ENCODE measurements around the gene DOP1B.

Gene DOP1B

DNA sequence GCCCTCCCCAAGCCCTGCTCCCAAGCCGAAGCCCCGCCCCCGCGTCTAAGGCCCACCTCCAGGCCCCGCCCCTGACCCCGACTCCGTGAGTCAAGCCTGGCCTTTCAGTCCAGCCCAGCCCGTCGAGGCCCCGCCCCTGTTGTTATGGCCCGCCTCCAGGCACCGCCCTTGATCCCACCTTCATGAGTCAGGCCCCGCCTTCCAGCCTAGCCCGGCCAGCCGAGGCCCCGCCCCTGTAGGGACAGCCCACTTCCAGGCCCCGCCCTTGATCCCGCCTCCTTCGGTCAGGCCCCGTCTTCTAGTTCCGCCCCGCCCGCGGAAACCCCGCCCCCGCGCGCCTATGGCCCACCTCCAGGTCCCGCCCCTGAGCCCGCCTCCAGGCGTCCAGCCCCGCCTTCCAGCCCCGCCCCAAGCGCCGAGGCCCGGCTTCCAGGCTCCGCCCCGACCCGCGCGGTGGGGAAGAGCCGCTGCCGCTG lies 247 bp upstream of the DOP1B start:
- peak overlapping the region; percentile 60 for H3K9ac ChIP-seq (ENCODE audit: low read length)

DNA sequence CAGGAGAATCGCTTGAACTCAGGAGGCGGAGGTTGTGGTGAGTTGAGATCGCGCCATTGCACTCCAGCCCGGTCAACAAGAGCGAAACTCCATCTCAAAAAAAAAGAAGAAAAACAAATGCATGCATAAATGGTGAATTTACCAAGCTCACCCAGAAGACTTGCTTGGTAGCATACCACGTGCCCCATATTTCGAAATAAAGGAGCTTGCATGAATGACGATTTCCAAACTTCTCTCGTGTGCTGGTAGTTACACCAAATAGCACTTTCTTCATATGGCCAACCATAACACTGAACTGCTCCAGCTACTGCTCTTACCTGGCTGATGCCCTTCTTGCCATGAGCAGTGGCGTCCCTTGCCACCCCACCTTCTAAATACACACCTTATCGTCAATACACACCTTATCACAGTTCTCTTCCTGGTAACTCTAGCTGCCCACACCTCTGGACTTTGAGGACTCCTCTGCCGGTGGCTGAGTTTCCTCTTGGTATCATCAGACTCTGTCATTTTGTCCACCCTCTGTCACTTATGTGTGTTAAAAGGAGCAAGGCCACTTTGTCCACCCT lies 2.8 kb downstream of the DOP1B start:
- no peak overlapping the region for H3K27ac ChIP-seq (ENCODE audit: low read depth, low read length)
- TF ChIP-seq EZH2phosphoT487 (conservative IDR thresholded peaks at IDR 0.05; ENCODE audit: low read length) = no peak
- TF ChIP-seq, protein P1, sequence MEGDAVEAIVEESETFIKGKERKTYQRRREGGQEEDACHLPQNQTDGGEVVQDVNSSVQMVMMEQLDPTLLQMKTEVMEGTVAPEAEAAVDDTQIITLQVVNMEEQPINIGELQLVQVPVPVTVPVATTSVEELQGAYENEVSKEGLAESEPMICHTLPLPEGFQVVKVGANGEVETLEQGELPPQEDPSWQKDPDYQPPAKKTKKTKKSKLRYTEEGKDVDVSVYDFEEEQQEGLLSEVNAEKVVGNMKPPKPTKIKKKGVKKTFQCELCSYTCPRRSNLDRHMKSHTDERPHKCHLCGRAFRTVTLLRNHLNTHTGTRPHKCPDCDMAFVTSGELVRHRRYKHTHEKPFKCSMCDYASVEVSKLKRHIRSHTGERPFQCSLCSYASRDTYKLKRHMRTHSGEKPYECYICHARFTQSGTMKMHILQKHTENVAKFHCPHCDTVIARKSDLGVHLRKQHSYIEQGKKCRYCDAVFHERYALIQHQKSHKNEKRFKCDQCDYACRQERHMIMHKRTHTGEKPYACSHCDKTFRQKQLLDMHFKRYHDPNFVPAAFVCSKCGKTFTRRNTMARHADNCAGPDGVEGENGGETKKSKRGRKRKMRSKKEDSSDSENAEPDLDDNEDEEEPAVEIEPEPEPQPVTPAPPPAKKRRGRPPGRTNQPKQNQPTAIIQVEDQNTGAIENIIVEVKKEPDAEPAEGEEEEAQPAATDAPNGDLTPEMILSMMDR (IDR thresholded peaks at IDR 0.05; ENCODE audit: insufficient read depth, low read length, poor library complexity, severe bottlenecking) = no peak
- H3K9me2 ChIP-seq (replicated peaks; ENCODE audit: insufficient read depth, low read length) = no peaks in the 10 kb centered on the region
- no peaks in the 10 kb centered on the region for H3K9me3 ChIP-seq (ENCODE audit: insufficient read depth, low read length)
- H4K20me1 ChIP-seq (ENCODE audit: low read depth, low read length) = no peaks in the 10 kb centered on the region
- no peaks in the 10 kb centered on the region for H3K79me2 ChIP-seq (ENCODE audit: insufficient read depth, low read length)
- H3K27me3 ChIP-seq (ENCODE audit: low read length) = no peaks in the 10 kb centered on the region
- H3F3A ChIP-seq (ENCODE audit: insufficient read depth) = no peaks in the 10 kb centered on the region
- H3K36me3 ChIP-seq (ENCODE audit: low read length) = no peaks in the 10 kb centered on the region
- H3K4me3 ChIP-seq (ENCODE audit: insufficient read depth, low read length, poor library complexity, severe bottlenecking) = no peak overlapping the region
- H3K4me2 ChIP-seq (ENCODE audit: low read depth, low read length, poor library complexity, severe bottlenecking) = no peak overlapping the region
- no peak overlapping the region for H3K9ac ChIP-seq (ENCODE audit: low read length)
- H2AFZ ChIP-seq (ENCODE audit: low read depth, low read length, severe bottlenecking) = no peak overlapping the region

More for the DNA sequence above, 247 bp upstream of the DOP1B start:
- Histone ChIP-seq H4K20me1 (ENCODE audit: low read depth, low read length) (no peaks in the 10 kb centered on the region), H3F3A (ENCODE audit: insufficient read depth) (no peaks in the 10 kb centered on the region), H3K9me3 (ENCODE audit: insufficient read depth, low read length) (no peaks in the 10 kb centered on the region), H3K27me3 (ENCODE audit: low read length) (no peaks in the 10 kb centered on the region), H3K4me2 (ENCODE audit: low read depth, low read length, poor library complexity, severe bottlenecking) (peak overlapping the region; percentile 62), H3K9me2 (replicated peaks; ENCODE audit: insufficient read depth, low read length) (no peaks in the 10 kb centered on the region), H3K36me3 (ENCODE audit: low read length) (no peaks in the 10 kb centered on the region), H3K79me2 (ENCODE audit: insufficient read depth, low read length) (no peaks in the 10 kb centered on the region), H3K4me3 (ENCODE audit: insufficient read depth, low read length, poor library complexity, severe bottlenecking) (peak overlapping the region; percentile 79), H2AFZ (ENCODE audit: low read depth, low read length, severe bottlenecking) (peak overlapping the region; percentile 85), H3K27ac (ENCODE audit: low read depth, low read length) (no peak overlapping the region)
- TF ChIP-seq, protein P1 (IDR thresholded peaks at IDR 0.05; ENCODE audit: insufficient read depth, low read length, poor library complexity, severe bottlenecking) = no peak
- TF ChIP-seq EZH2phosphoT487 (conservative IDR thresholded peaks at IDR 0.05; ENCODE audit: low read length) = no peak

DNA sequence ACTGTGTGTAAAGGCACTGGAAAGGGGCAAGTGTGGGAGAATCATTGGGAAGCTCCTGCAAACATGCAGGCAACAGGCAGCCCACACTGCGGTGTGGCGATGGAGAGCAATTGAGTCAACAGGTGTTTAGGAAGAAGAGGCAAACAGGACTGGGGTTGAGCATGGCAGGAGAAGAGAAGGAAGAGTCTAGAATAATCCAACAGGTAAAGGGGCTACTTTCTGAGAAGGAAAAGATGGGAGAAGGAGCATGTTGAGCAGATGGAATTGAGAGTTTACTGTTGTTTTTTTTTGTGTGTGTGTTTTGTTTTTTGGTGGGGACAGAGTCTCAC lies 4.2 kb downstream of the DOP1B start:
- Histone ChIP-seq H2AFZ (ENCODE audit: low read depth, low read length, severe bottlenecking) (no peak overlapping the region), H3K4me2 (ENCODE audit: low read depth, low read length, poor library complexity, severe bottlenecking) (no peak overlapping the region), H3K4me3 (ENCODE audit: insufficient read depth, low read length, poor library complexity, severe bottlenecking) (no peak overlapping the region), H3K79me2 (ENCODE audit: insufficient read depth, low read length) (no peaks in the 10 kb centered on the region), H3F3A (ENCODE audit: insufficient read depth) (no peaks in the 10 kb centered on the region), H3K9me3 (ENCODE audit: insufficient read depth, low read length) (no peaks in the 10 kb centered on the region), H3K9me2 (replicated peaks; ENCODE audit: insufficient read depth, low read length) (no peaks in the 10 kb centered on the region), H3K9ac (ENCODE audit: low read length) (no peak overlapping the region), H4K20me1 (ENCODE audit: low read depth, low read length) (no peaks in the 10 kb centered on the region), H3K27ac (ENCODE audit: low read depth, low read length) (no peak overlapping the region), H3K27me3 (ENCODE audit: low read length) (no peaks in the 10 kb centered on the region), H3K36me3 (ENCODE audit: low read length) (no peaks in the 10 kb centered on the region)
- TF ChIP-seq, protein P1 (IDR thresholded peaks at IDR 0.05; ENCODE audit: insufficient read depth, low read length, poor library complexity, severe bottlenecking) = no peak
- no peak for TF ChIP-seq EZH2phosphoT487 (conservative IDR thresholded peaks at IDR 0.05; ENCODE audit: low read length)

Data from SU-DHL-6 (cell line).